Measurements from ENCODE around the gene PDZD8.

- TF ChIP-seq, protein P1, sequence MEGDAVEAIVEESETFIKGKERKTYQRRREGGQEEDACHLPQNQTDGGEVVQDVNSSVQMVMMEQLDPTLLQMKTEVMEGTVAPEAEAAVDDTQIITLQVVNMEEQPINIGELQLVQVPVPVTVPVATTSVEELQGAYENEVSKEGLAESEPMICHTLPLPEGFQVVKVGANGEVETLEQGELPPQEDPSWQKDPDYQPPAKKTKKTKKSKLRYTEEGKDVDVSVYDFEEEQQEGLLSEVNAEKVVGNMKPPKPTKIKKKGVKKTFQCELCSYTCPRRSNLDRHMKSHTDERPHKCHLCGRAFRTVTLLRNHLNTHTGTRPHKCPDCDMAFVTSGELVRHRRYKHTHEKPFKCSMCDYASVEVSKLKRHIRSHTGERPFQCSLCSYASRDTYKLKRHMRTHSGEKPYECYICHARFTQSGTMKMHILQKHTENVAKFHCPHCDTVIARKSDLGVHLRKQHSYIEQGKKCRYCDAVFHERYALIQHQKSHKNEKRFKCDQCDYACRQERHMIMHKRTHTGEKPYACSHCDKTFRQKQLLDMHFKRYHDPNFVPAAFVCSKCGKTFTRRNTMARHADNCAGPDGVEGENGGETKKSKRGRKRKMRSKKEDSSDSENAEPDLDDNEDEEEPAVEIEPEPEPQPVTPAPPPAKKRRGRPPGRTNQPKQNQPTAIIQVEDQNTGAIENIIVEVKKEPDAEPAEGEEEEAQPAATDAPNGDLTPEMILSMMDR (IDR thresholded peaks at IDR 0.05) = no peak
- TF ChIP-seq EZH2 (IDR thresholded peaks at IDR 0.05) (no peak), EZH2phosphoT487 (IDR thresholded peaks at IDR 0.05) (no peak)
Observed at GRCh38 chr10:117352724-117353123, 22.5 kb downstream of the PDZD8 start.
